ENCODE data around the gene SYNE3. TPM values are rescaled to one million over a fixed set of nuclear protein-coding genes. Genes with fewer than 3 reads are reported as not detected.

Gene SYNE3
- total RNA-seq, 1 experiment from 2014 or later: 21.2 TPM

GRCh38 chr14:95496690-95497259 lies 19.7 kb downstream of the SYNE3 start:
- Mint-ChIP-seq H3K36me3 (ENCODE audit: insufficient read depth, unreplicated experiment) (peaks cover 5% of the 10 kb centered on the region), H3K27ac (ENCODE audit: unreplicated experiment) (peak overlapping the region; percentile 50), H3K27me3 (ENCODE audit: insufficient read depth, unreplicated experiment) (no peaks in the 10 kb centered on the region), H3K9me3 (ENCODE audit: unreplicated experiment) (no peaks in the 10 kb centered on the region), H3K4me3 (ENCODE audit: unreplicated experiment) (no peak overlapping the region), H3K4me1 (ENCODE audit: low read depth, unreplicated experiment) (peaks cover 42% of the 10 kb centered on the region)
- no peaks in the 10 kb centered on the region; the same call in 1 of the 2 replicates for H3K36me3 ChIP-seq (ENCODE audit: control insufficient read depth, insufficient read depth, low read length)
- BruUV-seq (replicated peaks): no TSS peak
- no peaks in the 10 kb centered on the region; the same call in 1 of the 2 replicates for H3K9me3 ChIP-seq
- intact Hi-C loops (cut with micrococcal nuclease; ENCODE audit: unreplicated experiment): no loop called here
- no peak overlapping the region for H3K4me3 ChIP-seq (ENCODE audit: low read depth, low read length)
- POLR2A ChIA-PET: interaction anchor here (1.5 to 1.7 kb wide), 2 partner anchors 28 to 38 kb away, joined by 5 to 18 read pairs; partner anchors contain the start of gene GLRX5
- DNase-seq: no peak
- H3K27me3 ChIP-seq (replicated peaks; ENCODE audit: control insufficient read depth, insufficient read depth, low read length): no peaks in the 10 kb centered on the region
- CTCF ChIA-PET: interaction anchor here (1.4 kb wide), 1 partner anchor 44 kb away, joined by 3 read pairs; no protein-coding TSS in a partner anchor
- H3K4me1 ChIP-seq: peaks cover 71% of the 10 kb centered on the region
- TF ChIP-seq CTCF (IDR thresholded peaks at IDR 0.05; ENCODE audit: insufficient read depth in 1 of 2, low read depth in 1 of 2, low read length in 1 of 2, severe bottlenecking in 1 of 2, unreplicated experiment in 1 of 2): no peak

GRCh38 chr14:95496111-95496681 lies 20.3 kb downstream of the SYNE3 start:
- Mint-ChIP-seq H3K27me3 (ENCODE audit: insufficient read depth, unreplicated experiment) (no peaks in the 10 kb centered on the region), H3K4me3 (ENCODE audit: unreplicated experiment) (no peak overlapping the region), H3K36me3 (ENCODE audit: insufficient read depth, unreplicated experiment) (peaks cover 5% of the 10 kb centered on the region), H3K4me1 (ENCODE audit: low read depth, unreplicated experiment) (peaks cover 43% of the 10 kb centered on the region), H3K27ac (ENCODE audit: unreplicated experiment) (peak overlapping the region; percentile 50), H3K9me3 (ENCODE audit: unreplicated experiment) (no peaks in the 10 kb centered on the region)
- peaks cover 71% of the 10 kb centered on the region for H3K4me1 ChIP-seq
- no peak overlapping the region for H3K4me3 ChIP-seq (ENCODE audit: low read depth, low read length)
- intact Hi-C loops (cut with micrococcal nuclease; ENCODE audit: unreplicated experiment): no loop called here
- no TSS peak for BruUV-seq (replicated peaks)
- H3K9me3 ChIP-seq: no peaks in the 10 kb centered on the region; the same call in 1 of the 2 replicates
- ChIA-PET CTCF (interaction anchor here (1.4 kb wide), 1 partner anchor 43 kb away, joined by 3 read pairs; no protein-coding TSS in a partner anchor), POLR2A (interaction anchor here (1.5 to 1.7 kb wide), 2 partner anchors 27 to 38 kb away, joined by 5 to 18 read pairs; partner anchors contain the start of gene GLRX5)
- TF ChIP-seq CTCF (IDR thresholded peaks at IDR 0.05; ENCODE audit: insufficient read depth in 1 of 2, low read depth in 1 of 2, low read length in 1 of 2, severe bottlenecking in 1 of 2, unreplicated experiment in 1 of 2): no peak
- H3K27me3 ChIP-seq (replicated peaks; ENCODE audit: control insufficient read depth, insufficient read depth, low read length): no peaks in the 10 kb centered on the region
- no peaks in the 10 kb centered on the region; the same call in 1 of the 2 replicates for H3K36me3 ChIP-seq (ENCODE audit: control insufficient read depth, insufficient read depth, low read length)
- DNase-seq: no peak

- H3K36me3 Mint-ChIP-seq (ENCODE audit: insufficient read depth, unreplicated experiment): peaks cover 5% of the 10 kb centered on the region
- intact Hi-C loops (cut with micrococcal nuclease; ENCODE audit: unreplicated experiment): no loop called here
- H3K27ac Mint-ChIP-seq (ENCODE audit: unreplicated experiment): peak overlapping the region; percentile 50
- no peak for TF ChIP-seq CTCF (IDR thresholded peaks at IDR 0.05; ENCODE audit: insufficient read depth in 1 of 2, low read depth in 1 of 2, low read length in 1 of 2, severe bottlenecking in 1 of 2, unreplicated experiment in 1 of 2)
- peaks cover 43% of the 10 kb centered on the region for H3K4me1 Mint-ChIP-seq (ENCODE audit: low read depth, unreplicated experiment)
- H3K9me3 Mint-ChIP-seq (ENCODE audit: unreplicated experiment): no peaks in the 10 kb centered on the region
- ChIA-PET POLR2A (interaction anchor here (1.5 kb wide), 1 partner anchor 27 kb away, joined by 5 read pairs; no protein-coding TSS in a partner anchor), CTCF (interaction anchor here (1.4 kb wide), 1 partner anchor 43 kb away, joined by 3 read pairs; no protein-coding TSS in a partner anchor)
- BruUV-seq (replicated peaks): no TSS peak
- no peaks in the 10 kb centered on the region for H3K27me3 ChIP-seq (replicated peaks; ENCODE audit: control insufficient read depth, insufficient read depth, low read length)
- no peak for DNase-seq
- H3K4me1 ChIP-seq: peaks cover 69% of the 10 kb centered on the region
- no peak overlapping the region for H3K4me3 ChIP-seq (ENCODE audit: low read depth, low read length)
- H3K9me3 ChIP-seq: no peaks in the 10 kb centered on the region; the same call in 1 of the 2 replicates
- H3K4me3 Mint-ChIP-seq (ENCODE audit: unreplicated experiment): no peak overlapping the region
- no peaks in the 10 kb centered on the region; the same call in 1 of the 2 replicates for H3K36me3 ChIP-seq (ENCODE audit: control insufficient read depth, insufficient read depth, low read length)
- H3K27me3 Mint-ChIP-seq (ENCODE audit: insufficient read depth, unreplicated experiment): no peaks in the 10 kb centered on the region
Observed at GRCh38 chr14:95495538-95496025, 20.9 kb downstream of the SYNE3 start.
